NK-92 (cell line): Measurements from ENCODE around the gene FKBP14.
"Not testable (repeated sequence)": the region's sequence is repeated elsewhere in the genome, so short reads cannot be mapped to it uniquely, and the experiment has no call there.

Experiments used
- DNase-seq: peaks from one replicate; lab custom pipeline; 2025; ENCODE audit not compliant: unreplicated experiment; lab: John Stamatoyannopoulos, UW

FKBP14 gene

DNA sequence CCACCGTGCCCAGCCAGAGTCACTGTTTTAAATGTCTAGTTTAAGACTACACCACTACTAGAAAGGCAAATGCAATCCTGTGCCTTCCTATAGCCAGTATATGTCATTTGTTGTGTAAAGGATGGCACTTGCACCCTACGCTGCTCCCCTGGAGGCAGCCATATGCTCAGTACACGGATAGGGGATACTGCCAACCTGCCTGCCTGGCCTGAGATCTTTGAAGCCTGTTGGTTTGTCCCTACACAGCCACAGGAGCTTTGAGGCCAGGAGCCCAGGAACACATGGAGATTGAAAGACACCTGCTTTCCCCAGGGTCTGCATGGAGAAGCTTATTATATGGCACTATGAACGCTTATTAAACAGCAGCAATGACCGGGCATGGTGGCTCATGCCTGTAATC lies 34.6 kb downstream of the FKBP14 start:
- DNase-seq: no peak

DNA sequence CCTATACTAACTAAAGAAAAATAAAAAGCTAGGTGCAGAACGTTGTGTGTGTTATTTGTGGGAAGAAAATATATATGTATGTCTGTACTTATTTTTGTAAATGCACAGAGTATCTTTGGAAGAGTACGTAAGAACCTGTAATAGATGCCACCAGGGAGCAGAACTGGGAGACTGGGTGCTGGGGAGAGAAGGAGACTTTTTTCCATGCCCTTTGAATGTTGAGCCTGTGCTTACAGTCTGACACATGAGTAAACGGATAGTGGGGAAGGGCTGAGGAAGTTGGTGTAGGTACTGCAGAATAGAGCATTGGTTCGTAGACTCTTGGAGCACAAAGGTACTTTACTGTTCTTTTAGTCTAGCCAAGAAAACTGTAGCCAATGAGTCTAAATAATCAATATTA lies 35.6 kb downstream of the FKBP14 start:
- DNase-seq: no peak

DNA sequence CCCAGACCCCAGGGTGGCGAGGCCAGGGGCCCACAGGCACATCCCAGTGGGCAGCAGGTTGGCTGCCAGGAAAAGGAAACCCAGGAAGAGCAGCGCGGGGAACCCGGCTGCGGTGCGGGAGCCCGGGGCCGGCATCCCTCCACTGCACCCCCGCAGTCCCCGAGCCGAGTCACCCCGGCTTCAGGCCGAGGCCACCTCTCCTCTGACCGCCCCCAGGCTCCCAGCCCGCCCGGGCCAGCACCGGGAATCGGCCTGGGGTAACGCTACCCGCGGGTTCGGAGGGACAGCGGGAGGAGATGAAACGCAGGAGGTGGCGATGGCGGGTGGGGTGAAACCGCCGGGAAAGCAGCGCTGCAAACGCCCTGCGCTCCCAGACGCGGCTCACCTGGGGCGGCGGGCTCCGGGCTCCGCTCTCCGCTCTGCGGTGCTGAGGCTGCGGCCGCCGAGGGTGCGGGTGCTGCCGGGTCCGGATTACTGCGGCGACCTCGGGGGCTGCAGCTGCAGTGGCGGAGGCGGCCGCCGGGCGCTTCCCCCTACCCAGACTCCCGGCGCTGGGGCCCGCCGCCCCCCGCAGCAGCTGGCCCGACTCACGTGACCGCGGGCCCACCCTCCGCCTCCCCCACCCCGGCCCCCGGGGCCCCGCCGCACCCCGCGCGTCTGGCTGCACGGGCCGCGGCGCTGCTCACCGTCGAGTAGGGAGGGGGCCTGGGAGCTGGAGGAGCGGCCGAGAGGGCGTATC lies 37.1 kb downstream of the FKBP14 start, which contains the start of gene SCRN1:
Gene SCRN1 (minus strand): TSS at position 545 of the 739 bp plus-strand sequence. CDS start 20,734 bp downstream, outside the sequence.
- no peak for DNase-seq

DNA sequence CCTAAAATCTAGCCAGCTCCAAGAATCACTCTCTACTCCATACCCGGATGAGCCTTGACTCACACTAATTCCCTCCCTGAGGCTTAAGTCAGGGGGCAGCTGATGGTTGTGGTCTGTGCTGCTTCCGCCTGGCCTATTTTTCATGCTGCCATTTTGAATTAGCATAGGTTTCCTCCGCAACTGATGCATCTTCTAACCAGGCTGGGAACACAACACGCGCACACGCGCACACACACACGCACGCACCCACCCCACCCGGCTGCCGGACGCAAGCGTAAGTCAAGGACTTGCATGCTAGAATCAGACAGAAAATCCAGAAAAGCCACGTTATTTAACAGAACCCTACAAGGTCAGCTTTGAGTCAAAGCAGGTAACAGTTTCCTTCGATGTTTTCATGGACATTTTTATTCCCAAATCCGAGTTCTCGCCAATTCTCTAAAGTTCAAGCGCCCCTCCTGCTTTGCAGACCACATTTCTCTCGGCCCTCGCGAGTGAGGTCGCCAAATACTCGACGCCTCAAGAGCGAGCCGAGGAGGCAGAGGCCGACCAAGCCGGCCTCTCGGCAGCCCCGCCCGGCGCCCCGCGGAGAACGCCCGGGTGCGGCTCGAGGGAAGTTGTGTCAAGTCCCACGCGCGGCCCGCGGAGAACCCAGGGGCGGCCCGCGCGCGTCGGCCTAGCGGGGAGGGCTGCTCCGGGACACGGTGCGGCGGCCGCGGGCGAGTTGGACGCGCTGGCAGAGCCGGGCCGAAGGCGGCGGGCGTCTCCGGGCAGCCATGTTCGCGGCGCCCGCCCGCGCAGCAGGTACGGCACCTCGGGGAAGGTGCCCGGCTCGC lies 37.9 kb downstream of the FKBP14 start:
- no peak for DNase-seq

DNA sequence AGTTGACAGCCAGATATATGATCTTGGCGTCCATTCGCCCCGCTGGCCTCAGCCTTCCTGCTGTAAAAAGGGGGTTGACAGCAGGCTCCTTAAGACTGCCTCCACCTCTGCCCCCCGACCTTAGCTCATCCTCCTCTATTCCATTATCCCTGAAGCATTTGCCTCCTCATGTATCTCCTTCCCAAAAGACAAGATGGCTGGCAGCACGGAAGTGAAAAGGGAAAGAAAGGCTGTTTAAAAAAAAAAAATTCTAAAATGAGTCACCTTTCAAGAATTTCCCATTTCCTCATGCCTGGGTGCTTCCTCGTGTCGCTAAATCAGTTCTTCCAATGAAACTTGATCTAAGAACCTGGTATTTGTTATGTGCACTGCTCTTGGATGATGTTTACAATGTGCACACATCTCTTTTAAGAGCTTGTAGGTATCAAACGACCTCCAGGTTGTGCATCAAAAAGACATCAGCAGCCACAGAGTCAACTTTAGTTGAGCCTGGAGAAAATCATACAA lies 38.6 kb downstream of the FKBP14 start:
- no peak for DNase-seq

DNA sequence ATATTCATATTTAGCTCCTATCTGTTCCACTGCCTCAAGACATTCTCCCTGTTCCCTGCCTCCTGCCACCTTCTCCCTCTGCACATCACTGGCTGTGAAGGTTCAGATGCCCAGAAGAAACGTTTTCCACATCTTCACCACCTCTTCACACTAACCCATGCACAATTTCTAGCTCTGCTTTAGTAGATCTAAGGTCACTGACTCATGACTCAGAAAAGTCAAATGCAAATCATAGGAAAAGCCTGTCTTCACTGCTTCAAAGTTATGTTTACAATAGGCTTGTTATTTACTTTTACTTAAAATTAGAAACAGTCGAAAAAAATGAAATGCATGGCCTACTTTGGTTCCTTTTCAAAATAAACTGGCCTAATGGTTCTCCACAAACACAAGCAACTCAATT lies 39.4 kb downstream of the FKBP14 start:
- no peak for DNase-seq

DNA sequence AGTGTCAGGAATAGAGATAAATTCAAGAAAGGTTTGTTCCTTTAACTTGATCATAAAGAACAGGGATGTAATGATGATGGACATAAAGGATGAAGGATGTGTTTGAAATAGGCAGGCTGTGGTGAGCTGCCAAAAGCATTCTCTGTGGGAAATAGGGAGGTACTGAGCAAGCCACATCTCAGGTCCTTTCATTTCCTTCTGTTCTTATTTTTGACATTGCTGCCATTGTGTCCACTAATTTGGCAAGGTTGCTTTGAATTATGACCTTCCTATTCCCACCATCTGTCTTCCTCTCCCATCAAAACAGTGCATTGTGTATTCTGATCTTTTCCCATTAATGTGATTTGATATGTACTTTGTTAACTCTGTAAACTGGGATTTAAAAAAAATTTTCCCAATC lies 46.4 kb downstream of the FKBP14 start:
- DNase-seq: no peak

DNA sequence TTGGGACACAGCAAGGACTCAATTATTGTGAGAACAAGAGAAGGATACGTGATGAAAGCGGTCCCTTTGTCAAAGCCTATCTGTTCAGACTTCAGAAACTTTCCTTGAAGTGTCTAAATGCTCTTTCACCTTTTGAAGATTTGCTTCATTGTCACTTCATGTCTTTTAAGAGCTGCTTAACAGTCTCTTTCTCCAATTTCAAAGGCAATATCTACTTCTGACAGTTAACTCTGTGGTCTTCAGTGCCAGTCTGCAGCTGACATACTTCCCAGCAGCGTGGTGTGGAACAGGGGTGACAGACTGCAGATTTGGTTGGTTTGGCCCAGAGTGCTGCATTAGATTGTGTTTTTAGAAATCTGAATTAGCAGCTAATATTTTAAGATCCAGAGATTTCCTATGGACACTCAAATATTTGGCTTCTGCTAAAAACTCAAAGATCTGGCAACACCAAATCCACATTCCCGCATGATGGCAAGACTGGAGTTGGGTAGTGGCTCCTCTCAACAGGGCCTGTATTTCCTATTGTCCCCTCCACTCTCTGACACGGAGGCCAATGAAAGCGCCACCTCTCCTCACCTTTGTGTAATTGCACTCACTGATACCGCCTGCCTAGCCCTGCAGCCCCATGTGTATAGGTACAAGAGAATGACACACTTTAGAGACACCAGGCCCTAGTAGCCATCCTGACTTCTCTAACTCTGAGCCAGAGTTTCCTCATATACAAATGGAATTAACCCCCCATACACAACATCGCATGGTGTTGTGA lies 48.4 kb downstream of the FKBP14 start:
- no peak for DNase-seq

DNA sequence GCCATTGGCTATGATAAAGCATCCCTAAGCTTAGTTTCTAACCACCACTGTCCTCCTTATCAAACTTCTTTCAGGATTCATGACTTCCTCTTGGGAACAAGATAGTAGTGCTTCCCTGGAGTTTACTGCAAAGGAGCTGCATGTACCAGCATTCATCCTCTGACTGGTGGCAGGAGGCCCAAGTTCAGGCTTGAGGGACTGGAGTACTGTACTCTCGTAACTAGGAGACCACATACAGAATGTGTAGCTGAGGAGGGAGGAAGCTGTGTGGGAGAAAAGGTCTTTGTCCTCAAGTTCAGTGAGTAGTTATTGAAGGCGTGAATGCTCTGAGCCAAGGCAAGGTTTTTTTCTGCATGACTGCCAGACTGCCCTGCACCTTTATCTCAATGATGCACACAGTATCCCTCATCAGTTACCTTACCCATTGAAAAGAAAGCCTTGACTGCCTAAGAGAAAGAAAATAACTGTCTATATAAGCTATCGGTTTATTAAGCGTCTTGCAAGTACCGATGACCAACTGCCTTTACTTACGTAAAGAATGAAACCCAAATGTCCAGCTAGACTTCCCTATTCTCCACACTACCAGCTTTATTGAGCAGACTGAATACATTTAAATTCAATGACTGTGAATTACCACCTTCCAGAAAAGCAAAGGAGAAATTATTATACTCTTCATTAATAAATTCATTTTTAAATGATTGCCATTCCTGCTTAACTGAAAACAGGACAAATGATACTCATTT lies 49.7 kb downstream of the FKBP14 start:
- DNase-seq: no peak

DNA sequence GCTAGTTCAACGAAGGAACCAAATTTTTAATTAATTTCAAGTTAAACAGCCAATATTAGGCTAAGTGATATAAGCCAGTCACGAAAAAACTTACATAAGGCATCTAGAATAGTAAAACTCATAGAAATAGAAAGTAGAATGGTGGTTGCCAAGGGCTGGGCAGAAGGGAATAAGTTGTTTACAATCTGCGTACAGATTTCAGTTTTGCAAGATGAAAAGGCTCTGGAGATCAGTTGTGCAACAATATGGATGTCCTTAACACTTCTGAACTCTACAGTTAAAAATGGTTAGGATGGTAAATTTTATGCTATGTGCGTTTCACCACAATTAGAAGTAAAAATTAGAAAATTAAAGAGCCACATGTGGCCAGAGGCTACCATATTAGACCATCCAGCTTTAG lies 50.2 kb downstream of the FKBP14 start:
- DNase-seq: no peak

DNA sequence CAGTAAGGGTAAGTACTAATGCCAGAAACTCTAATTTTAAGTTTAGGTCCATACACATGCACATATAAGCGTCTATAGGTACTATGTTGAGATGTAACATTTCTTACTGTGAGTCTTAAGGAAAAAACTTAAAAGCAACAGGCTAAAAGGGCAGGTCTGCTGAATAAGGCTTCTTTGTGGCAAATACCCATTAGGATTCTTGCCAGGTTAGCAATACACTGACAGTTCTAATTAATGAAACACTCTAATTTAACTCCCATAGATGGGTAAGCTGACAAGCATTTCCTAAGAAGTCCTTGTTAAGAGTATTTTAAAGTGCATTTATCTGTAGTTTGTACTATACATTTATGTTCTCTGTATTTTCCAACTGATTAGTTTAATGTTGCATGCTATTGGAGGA lies 50.9 kb downstream of the FKBP14 start:
- DNase-seq: no peak

DNA sequence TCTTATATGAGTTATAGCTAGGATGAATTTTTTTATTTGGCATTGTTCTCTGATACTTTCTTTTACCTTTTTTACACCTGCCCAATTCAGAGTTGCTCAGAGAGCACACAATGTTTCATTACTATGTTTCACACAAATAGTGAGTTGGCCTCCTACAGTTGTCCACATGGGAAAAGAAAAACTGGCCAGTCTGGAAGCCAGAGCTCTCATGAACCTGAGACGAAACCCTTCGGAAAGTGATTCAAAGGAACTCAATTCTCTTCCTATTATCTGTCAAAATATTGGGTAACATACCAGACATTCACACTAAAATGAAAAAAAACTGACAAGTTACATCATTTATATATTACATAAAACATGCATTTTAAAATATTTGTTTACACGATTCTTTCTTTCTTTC lies 52.2 kb downstream of the FKBP14 start:
- no peak for DNase-seq

DNA sequence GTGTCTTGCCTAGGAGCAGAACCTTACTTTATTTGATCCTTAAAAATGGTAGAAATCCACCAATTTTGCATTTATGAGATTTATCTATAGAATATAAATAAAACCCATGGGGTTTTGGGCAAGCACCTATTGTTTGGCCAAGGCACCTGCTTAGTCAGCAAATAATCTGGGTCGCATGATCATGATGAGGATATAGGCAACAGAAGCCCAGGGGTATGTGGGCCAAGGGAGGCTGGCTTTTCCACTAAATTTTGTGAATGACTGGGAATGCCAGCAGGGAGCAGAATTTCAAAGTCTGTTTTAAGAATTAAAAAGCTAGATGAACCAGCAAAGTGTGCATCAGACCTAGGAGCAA lies 54.2 kb downstream of the FKBP14 start:
- DNase-seq: no peak

DNA sequence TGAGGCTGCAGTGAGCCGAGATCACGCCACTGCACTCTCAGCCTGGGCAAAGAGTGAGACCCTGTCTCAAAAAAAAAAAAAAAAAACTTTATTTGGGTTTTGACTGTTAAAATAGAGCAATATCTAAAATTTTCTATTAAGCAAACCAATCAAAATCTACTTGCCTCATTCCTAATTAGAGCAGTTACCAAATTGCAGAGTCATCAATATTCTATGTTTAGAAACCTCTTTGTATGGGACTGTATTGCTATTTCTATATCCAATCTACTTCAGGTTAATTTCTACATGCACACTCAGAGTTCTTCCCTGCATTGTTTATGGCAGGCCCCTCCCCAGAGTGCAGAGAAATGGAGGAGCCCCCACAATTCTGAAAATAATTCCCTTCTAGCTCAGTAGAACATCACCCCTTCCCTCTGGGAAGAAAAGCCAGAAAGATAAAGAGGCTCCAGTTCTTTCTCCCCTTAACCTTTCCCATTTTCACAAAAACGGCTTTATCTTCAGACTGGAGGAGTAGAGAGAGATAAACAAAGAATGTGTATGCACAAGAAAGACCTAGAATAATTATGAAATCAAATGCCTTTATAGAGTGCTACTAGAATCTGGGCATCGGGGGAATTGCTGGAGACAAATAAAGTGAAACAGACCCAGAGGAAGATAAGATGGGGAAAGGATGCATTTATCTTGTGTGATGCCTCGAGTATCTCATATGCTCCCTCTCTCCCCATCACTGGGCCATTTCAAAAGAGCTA lies 54.8 kb downstream of the FKBP14 start:
- DNase-seq: no peak

DNA sequence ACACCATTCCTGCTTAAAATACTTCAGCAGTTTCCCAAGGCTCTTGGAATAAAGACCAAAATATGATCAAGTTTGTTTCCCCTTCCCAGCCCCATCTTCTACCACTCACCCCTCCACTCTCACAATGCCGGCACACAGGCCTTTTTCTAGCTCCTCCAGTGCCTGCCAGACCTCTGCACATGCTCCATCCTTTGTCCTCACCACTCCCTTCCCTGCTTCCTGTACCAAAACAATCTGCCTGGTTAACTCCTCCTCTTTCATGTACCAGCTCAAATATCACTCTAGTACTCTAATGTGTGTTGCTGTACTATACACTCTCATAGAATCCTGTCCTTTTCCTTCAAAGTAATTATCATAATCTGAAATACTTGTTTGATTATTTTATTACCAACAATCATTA lies 56.3 kb downstream of the FKBP14 start:
- no peak for DNase-seq

DNA sequence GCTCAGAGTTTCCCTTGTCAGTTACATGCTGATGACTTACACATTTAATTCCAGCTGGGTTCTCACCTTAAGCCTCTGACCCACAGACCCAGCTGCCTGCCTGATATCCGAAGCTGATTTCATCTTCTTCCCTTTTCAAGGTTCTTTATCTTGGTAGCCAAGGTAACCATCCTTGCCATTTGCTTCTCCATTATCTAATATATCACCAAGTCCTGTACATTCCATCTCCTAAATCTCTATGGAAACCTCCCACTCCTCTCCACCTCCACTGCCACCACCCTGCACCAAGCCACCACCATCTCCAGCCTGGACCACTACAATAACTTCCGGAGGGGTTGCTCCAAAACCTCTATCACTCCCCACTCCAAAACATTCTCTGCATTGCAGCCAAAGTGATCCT lies 56.8 kb downstream of the FKBP14 start:
- DNase-seq: no peak

DNA sequence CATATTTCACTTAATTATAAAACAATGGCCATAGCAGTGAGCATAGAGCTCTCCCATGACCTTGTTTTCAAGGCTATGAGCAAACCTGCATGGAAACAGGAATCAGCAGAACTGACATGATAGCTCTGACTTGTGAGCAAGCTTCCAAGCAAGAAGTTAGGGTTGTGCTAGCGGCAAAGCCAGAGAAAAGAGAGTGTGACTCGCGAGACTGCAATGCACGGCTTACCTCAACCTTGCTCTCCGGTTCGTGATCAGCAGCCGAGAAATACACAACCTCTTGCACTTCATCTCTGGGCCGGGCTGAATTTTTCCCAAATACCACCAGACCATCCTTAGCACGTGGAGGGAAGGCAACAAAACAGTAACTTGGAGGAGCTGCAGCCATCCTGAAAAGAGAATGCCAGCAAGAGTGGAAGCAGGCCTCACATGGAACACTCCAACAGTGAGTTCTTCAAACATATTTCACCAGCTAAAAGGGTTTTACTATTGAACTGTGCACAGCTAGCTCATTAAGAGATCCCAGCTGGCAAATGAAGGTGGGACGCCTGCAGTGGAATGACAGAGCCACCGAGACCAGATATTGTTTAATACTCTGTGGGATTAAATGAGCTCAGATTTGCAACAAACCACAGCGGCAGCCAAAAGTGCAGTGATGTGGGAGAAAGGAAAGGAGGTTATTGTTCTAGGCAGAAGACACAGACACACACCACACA lies 57.7 kb downstream of the FKBP14 start:
- DNase-seq: no peak

DNA sequence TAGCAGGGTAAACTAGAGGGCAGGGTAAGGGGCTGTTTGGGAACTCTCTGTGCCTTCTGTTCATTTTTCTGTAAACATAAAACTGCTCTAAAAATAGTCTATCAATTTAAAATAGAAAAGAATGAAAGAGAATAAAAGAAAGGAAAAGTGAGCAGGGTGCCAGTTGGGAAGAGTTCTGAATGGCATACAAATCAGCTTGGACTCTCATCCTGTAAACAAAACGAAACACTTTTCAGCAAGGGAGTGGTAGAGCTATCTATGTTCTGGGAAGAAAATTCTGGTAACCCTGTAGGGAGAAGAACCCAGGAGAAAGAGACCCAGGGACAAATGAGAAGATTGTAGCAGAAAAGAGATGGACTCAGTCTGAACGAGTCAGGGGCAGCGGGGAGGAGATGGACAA lies 61.5 kb downstream of the FKBP14 start:
- DNase-seq: no peak

DNA sequence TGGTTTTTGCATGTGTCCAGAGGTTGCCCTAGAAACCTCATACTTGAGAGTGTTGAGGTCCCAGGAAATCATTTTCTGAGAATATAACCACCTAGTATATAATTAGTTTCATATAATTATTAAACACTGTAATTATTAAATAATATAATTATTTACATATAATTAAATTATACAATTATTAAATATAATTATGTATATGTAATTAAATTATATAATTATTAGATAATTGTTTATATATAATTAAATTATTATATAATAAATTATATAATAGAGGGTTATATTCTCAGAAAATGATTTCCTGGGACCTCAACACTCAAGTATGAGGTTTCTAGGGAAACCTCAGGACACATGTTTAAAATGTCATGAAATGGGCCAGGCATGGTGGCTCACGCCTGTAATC lies 64.5 kb downstream of the FKBP14 start:
- no peak for DNase-seq

DNA sequence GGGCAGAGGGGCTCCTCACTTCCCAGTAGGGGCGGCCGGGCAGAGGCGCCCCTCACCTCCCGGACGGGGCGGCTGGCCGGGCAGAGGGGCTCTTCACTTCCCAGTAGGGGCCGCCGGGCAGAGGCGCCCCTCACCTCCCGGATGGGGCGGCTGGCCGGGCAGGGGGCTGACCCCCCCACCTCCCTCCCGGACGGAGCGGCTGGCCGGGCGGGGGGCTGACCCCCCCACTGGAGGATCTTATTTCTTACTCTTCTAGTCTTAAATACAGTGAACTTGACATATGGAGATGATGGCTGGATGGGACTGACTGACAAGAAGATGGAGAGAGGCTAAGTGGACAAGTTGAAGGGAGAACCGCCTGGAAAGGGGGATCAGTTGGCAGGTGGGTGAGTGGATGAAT lies 64.9 kb downstream of the FKBP14 start:
- DNase-seq: not testable (repeated sequence)
